Adipose tissue (tissue), 3 donors: ENCODE data around the gene TRPM5. TPM values are rescaled to one million over a fixed set of nuclear protein-coding genes. Genes with fewer than 3 reads are reported as not detected.

Experiments
- H3K27ac ChIP-seq: one replicate; pipeline ENCODE4 v1.5.1; 2013; ENCODE audit warnings: low read depth, low read length
- WGBS, 3 donors: extraction: QIAGEN DNeasy Blood & Tissue Kit; methylation state at CpG; one replicate each; pipeline ENCODE4 v1.1.7; 2013; 5-methylcytosine and 5-hydroxymethylcytosine counted together
- polyA plus RNA-seq, 3 donors: library from polyadenylated mRNA; stranded (reverse); fragments of 200-250 nt; gene quantifications; one replicate each; pipeline ENCODE4 v1.2.3, GENCODE V29; 2013
- donor health status: healthy with polysubstance abuse.
- donor health status: Bipolar disorder and iron deficiency.
- donor health status: healthy.

Gene TRPM5
- polyA plus RNA-seq, 3 donors = 0.61 TPM; not detected in 2

GRCh38 chr11:2444821-2445745 lies 769 bp upstream of the TRPM5 start, which contains the start of gene KCNQ1:
KCNQ1 (plus strand) TSS chr11:2445008; CDS start chr11:2445099, 91 bp downstream.
- 2% methylated on average over 63 to 103 of the region's 116 CpGs for WGBS, 3 donors
- H3K27ac ChIP-seq = no peak within 1 kb of the TSS

DNA sequence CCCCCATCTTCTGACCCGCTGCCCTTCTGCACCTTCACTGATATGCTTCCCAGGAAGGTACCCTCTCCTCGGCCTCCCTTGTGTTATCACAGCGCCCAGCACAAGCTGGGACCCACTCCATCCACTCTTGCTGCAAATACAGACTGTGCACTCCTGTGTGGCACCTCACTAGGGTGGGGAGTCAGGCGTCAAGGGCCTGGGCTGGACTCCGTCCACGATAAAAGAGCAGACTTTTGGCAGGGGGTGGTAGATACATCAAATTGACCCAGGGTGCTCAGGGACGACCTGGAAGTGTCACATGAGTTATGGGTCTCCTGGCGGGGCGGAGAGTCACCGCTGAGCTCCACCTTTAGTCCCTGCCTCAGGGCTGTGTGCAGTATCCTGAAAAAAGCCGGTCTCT lies 908 bp downstream of the TRPM5 start:
- H3K27ac ChIP-seq = no peak overlapping the region
- 52 to 65% (median 54%) methylated on average over 11 of the region's 11 CpGs for WGBS, 3 donors

DNA sequence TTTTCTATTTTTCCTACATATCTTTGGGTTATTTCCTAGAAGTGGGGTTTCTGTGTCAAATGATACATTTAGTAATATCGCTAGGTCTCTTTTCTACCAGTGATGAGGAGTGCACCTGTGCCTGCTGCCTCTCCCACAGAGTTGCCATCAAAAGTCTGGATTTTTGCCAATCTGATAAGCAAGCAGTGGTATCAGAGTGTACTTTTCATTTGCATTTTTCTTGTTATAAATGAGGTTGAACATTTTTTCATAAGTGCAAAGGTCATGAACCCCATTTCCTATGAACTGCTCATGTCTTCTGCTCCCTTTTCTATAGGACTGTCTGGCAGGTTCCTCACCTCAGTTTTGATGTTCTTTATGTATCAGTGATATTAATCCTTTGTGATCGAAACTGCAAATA lies 1.7 kb downstream of the TRPM5 start:
- 85 to 96% (median 93%) methylated on average over 2 of the region's 2 CpGs for WGBS, 3 donors
- H3K27ac ChIP-seq = no peak overlapping the region

DNA sequence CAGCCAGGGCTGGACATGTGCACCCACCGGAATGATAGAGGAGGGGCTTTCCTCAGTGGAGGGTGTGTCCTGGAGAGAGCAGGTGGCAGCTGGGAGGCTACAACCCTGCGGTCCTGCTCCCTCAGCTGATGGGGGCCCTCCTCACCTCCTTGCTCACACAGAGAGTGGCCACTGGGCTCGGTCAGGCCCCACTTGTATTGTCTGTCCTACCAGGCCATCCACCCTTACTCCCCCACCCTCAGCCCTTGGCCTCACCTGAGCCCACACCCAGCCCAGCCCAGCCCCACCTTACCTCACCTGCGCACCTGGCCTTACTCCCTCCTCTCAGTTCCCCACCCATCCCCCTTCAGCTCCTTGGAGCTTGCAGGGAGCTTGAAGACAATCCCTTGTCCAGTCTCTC lies 3.1 kb downstream of the TRPM5 start:
- no peak overlapping the region for H3K27ac ChIP-seq
- WGBS, 3 donors = 60 to 86% (median 75%) methylated on average over 3 to 4 of the region's 4 CpGs

DNA sequence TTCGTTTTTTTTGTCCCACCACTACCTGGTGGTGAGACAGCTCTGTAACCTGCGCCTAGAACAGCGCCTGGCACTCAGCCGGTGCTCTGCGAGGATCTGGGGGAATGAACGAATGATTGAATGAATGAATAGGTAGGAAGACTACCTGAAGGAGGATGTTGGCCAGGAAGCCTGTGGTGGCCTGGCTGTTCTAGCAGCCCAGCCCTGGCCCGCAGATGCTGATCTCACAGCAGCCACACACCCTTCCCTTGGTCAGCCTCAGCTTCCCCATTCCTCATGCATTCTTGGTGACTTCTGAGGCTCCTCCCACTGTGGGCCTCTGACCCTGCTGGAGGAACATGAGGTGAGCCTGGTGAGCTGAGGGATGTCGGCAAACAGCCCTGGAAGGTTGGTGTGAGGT lies 3.7 kb downstream of the TRPM5 start:
- WGBS, 3 donors = 74 to 82% (median 76%) methylated on average over 8 of the region's 8 CpGs
- H3K27ac ChIP-seq = no peak overlapping the region

DNA sequence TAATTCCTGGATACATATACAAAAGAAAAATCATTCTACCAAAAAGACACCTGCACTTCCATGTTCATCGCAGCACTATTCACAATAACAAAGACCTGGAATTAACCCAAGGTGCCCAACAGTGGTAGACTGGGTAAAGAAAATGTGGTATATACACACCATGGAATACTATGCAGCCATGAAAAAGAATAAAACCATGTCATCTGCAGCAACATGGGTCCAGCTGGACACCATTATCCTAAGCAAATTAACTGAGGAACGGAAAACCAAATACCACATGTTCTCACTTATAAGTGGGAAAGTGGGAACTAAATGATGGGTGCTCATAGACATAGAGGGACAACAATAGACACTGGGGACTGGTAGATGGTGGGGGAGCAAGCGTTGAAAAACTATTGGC lies 4.5 kb downstream of the TRPM5 start:
- 91 to 94% (median 93%) methylated on average over 3 of the region's 3 CpGs for WGBS, 3 donors
- H3K27ac ChIP-seq = no peak overlapping the region

DNA sequence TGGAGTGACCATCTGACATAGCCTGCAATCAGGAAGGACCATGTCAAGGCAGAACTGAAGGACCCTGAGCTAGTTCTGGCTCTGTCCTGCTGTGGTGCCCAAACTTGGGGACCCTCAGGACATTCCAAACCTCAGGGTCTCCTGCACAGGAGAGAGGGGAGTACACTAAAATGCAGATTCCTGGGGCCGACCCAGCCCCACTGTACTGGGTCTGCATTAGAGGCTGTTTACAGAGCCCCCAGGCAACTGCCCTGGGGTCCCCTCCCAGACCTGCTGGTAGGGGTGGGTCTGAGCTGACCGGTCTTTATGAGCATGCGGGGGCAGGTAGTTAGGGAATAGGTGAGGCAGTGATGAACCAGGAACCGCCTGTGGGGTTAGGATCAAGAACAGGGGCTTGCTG lies 6.8 kb downstream of the TRPM5 start:
- WGBS, 3 donors = 79 to 88% (median 85%) methylated on average over 4 of the region's 4 CpGs
- H3K27ac ChIP-seq = no peak overlapping the region

- no peak overlapping the region for H3K27ac ChIP-seq
- WGBS, 3 donors = 84 to 90% (median 85%) methylated on average over 13 of the region's 13 CpGs
Measured at GRCh38 chr11:2436521-2437031, 7.7 kb downstream of the TRPM5 start.

- H3K27ac ChIP-seq = no peak overlapping the region
- 77 to 80% (median 79%) methylated on average over 10 of the region's 10 CpGs for WGBS, 3 donors
Measured at GRCh38 chr11:2436013-2436520, 8.2 kb downstream of the TRPM5 start.

GRCh38 chr11:2435288-2436012 lies 8.9 kb downstream of the TRPM5 start:
- WGBS, 3 donors = 88 to 90% (median 90%) methylated on average over 12 of the region's 12 CpGs

GRCh38 chr11:2434506-2435255 lies 9.6 kb downstream of the TRPM5 start:
- no peak overlapping the region for H3K27ac ChIP-seq
- 83 to 85% (median 85%) methylated on average over 11 of the region's 11 CpGs for WGBS, 3 donors

More at GRCh38 chr11:2435288-2436012, 8.9 kb downstream of the TRPM5 start:
- H3K27ac ChIP-seq = no peak overlapping the region

GRCh38 chr11:2434008-2434407 lies 10.3 kb downstream of the TRPM5 start:
- WGBS, 3 donors = 86 to 95% (median 95%) methylated on average over 8 of the region's 8 CpGs
- H3K27ac ChIP-seq = no peak overlapping the region

DNA sequence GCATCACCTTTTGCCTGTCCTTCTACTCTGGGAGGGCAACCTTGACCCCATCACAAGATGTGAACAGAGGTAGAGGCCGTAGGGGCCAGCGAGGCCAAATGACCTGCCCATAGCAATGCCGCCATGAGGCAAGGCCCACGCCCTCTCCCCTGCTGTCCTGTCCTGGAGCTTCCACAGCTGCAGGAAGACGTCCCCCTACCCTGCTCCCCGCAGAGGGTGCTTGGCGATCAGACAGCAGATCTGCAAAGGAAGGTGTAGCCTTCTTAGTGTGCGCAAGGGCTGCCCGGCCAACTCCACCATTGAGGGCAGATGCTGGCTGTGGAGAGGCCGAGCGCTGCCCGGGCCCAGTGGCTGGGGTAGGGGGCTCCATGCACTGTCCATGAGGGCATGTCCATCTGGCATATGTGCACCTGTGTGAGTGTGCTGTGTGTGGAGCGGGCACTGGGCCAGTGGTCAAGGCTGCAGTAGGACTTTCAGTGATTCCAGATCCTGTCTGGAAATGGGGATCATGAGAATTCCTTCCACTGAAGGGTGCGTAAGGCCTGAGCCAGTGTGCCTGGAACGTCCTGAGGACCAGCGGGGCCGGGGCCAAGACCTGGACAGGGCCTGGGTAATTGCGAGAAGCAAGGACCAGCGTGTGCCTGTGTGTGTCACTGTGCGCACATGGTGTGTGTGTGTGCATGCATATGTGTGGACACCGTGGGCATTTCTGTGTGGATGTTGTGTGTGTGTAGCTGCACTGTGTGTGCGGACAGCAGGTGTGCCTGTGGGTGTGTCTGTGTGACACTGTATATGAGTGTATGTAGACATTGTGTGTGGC lies 11.0 kb downstream of the TRPM5 start:
- no peak overlapping the region for H3K27ac ChIP-seq
- 86 to 92% (median 90%) methylated on average over 22 of the region's 22 CpGs for WGBS, 3 donors

- no peak overlapping the region for H3K27ac ChIP-seq
- WGBS, 3 donors = 83 to 95% (median 87%) methylated on average over 13 of the region's 13 CpGs
Measured at GRCh38 chr11:2432628-2433071, 11.7 kb downstream of the TRPM5 start.

DNA sequence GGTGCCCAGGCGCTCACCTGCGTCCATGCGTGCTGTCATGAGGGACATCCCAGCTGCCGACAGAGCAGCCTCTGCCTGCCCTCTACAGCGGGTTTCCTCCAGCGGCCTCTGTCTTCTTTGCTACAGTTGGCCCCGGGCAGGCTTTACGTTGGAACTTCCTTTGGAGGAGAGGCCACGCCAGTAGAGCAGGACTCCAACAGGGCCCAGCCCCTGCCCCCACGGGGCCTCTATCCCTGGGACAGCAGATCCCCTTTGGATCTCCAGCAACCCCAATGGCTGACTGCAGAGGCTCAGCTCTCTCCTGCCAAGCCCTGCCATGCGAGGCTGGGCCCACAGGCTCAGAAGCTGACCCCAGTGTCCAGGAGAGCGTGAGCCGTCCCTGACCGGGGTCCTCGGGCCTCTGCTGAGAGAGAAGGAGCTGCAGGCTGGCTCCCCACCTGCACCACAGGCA lies 12.1 kb downstream of the TRPM5 start:
- no peak overlapping the region for H3K27ac ChIP-seq
- WGBS, 3 donors = 69 to 78% (median 69%) methylated on average over 13 to 15 of the region's 15 CpGs

DNA sequence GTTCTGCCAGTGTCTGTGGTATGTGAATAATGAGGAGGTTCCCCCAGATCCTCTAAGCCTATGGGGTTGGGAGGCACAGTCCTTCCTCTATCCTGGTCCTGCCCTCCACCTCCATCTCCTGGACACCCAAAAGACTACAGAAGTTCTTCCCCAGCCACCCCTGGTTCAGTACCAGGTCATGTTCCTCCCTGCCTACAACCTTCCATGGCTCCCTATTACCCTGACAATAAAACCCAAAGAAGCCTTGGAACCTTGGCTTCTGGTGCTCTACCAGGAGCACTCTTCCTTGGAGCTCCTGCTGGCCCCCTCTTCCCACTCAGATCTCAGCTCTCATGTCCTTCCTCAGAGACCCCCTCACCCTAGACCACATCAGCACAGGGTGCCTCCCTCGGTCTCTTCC lies 12.9 kb downstream of the TRPM5 start:
- no peak overlapping the region for H3K27ac ChIP-seq
- WGBS, 3 donors = 76 to 87% (median 76%) methylated on average over 1 of the region's 1 CpG

DNA sequence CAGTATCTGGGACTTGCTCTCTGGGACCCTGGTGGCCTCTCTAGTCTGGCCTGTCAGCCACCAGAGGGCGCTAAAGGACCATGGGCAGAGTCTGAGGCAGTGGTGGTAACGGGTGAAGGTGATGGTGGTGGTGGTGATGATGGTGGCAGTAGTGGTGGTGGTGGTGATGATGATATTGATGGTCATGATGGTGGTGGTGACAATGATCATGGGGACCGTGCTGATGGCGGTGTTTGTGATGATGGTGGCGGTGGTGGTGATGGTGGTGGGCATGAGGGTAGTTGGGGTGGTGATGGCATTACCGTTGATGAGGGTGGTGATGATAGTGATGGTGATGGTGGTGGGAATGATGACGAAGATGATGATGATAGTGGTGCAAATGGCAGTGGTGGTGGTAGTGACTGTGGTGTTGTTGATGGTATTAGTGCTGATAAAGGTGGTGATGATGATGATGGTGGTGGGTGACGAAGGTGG lies 16.0 kb downstream of the TRPM5 start:
- 52% methylated on average over 8 of the region's 8 CpGs for WGBS, 3 donors
- H3K27ac ChIP-seq = no peak overlapping the region
